HCT116 (cell line): Measurements from ENCODE around the gene LSM14A. TPM values are rescaled to one million over a fixed set of nuclear protein-coding genes. Genes with fewer than 3 reads are reported as not detected.

ENCODE experiments used
- ATAC-seq: fragments of 200-7000 bp; cut with Tn5 transposase; 2 replicates; pipeline ENCODE4 v1.9.1; 2020; ENCODE audit warnings: mild to moderate bottlenecking, moderate library complexity
- BruUV-seq: library from RNA; stranded (reverse); fragments of 400-500 nt; replicated peaks from 2 replicates; lab custom pipeline; 2021; lab: Mats Ljungman, UMichigan
- CTCF ChIA-PET: fragments of 300-600 bp; sonication (Branson Sonifier 250); formaldehyde crosslinking; loops from one replicate; lab custom pipeline; 2021; ENCODE audit warnings: antibody characterized with exemption; lab: Charles Lee
- POLR2A ChIA-PET: fragments of 300-600, 350-600 bp; sonication (Branson Sonifier 250); formaldehyde crosslinking; loops from one replicate; lab custom pipeline; 2021; ENCODE audit warnings: antibody characterized with exemption; lab: Charles Lee
- RAD21 ChIA-PET, 2 experiments: fragments of 300-600 bp; sonication (Branson Sonifier 250); formaldehyde crosslinking; loops; one replicate each; lab custom pipeline; 2023; ENCODE audit warnings: low total read pairs in 2 of 2; ENCODE audit not compliant: uncharacterized antibody in 2 of 2, unreplicated experiment in 2 of 2, low non-redundant PET in 1 of 2; lab: Charles Lee
- DNase-seq: peaks from one replicate; pipeline ENCODE4 v3.0.0-alpha.2; 2010; ENCODE audit warnings: low read depth, low spot score
- H2AFZ ChIP-seq: fragments of 200-600 bp; shearing (Covaris generic), sonication (generic); 2 replicates; pipeline ENCODE4 v1.6.1; 2017; ENCODE audit warnings: low read depth, mixed run types, mixed read lengths, antibody characterized with exemption, low read length; ENCODE audit not compliant: poor library complexity, severe bottlenecking
- H3K27ac ChIP-seq: 2 replicates; pipeline ENCODE4 v1.5.1; 2012; ENCODE audit warnings: low read depth, low read length
- H3K27me3 ChIP-seq: fragments of 200-600 bp; sonication (generic); 2 replicates; pipeline ENCODE4 v1.6.1; 2016; ENCODE audit warnings: mixed run types, low read length, mixed read lengths; ENCODE audit not compliant: insufficient read depth
- H3K36me3 ChIP-seq, 2 experiments: fragments of 200-500 bp in 1 of 2; fragments of 200-600 bp in 1 of 2; sonication (Bioruptor generic) in 1 of 2; sonication (generic) in 1 of 2; 2 replicates each; pipeline versions ENCODE4 v1.5.1 to v1.6.1; 2014 to 2016; ENCODE audit warnings: low read length in 2 of 2, inconsistent platforms in 1 of 2, mixed read lengths in 1 of 2, mixed run types in 1 of 2; ENCODE audit not compliant: insufficient read depth in 2 of 2, control insufficient read depth in 1 of 2
- H3K4me1 ChIP-seq, 2 experiments: fragments of 200-600 bp in 1 of 2; sonication (generic) in 1 of 2; 2 replicates each; pipeline versions ENCODE4 v1.5.1 to v1.6.1; 2012 to 2017; ENCODE audit warnings: low read length in 2 of 2, inconsistent platforms in 1 of 2, mild to moderate bottlenecking in 1 of 2, mixed read lengths in 1 of 2, mixed run types in 1 of 2, moderate library complexity in 1 of 2; ENCODE audit not compliant: insufficient read depth in 2 of 2, control insufficient read depth in 1 of 2
- H3K4me2 ChIP-seq: fragments of 200-600 bp; sonication (generic); 2 replicates; pipeline ENCODE4 v1.6.1; 2017; ENCODE audit warnings: mixed run types, low read length, mixed read lengths
- H3K4me3 ChIP-seq, 2 experiments: fragments of 200-600 bp in 1 of 2; sonication (generic) in 1 of 2; replicated peaks in 1 of 2; 2 replicates each; pipeline ENCODE4 v1.5.1; 2011 to 2016; ENCODE audit warnings: low read length in 2 of 2, control low read depth in 1 of 2, low read depth in 1 of 2, mild to moderate bottlenecking in 1 of 2, mixed read lengths in 1 of 2, mixed run types in 1 of 2
- H3K79me2 ChIP-seq: fragments of 200-600 bp; sonication (generic); 2 replicates; pipeline ENCODE4 v1.6.1; 2017; ENCODE audit warnings: mild to moderate bottlenecking, mixed run types, low read length, moderate library complexity, mixed read lengths; ENCODE audit not compliant: insufficient read depth
- H3K9ac ChIP-seq: fragments of 200-600 bp; sonication (generic); 2 replicates; pipeline ENCODE4 v1.6.1; 2016; ENCODE audit warnings: low read length, mixed read lengths
- H3K9me2 ChIP-seq: fragments of 200-600 bp; sonication (generic), shearing (Covaris generic); 2 replicates; pipeline ENCODE4 v1.6.1; 2017; ENCODE audit warnings: mixed run types, mild to moderate bottlenecking, moderate library complexity; ENCODE audit not compliant: insufficient read depth
- H3K9me3 ChIP-seq, 2 experiments: fragments of 200-500 bp in 1 of 2; fragments of 200-600 bp in 1 of 2; sonication (Bioruptor generic) in 1 of 2; sonication (generic) in 1 of 2; 2 replicates each; pipeline ENCODE4 v1.6.1; 2014 to 2017; ENCODE audit warnings: low read length in 2 of 2, mixed read lengths in 2 of 2, inconsistent platforms in 1 of 2, low read depth in 1 of 2, mild to moderate bottlenecking in 1 of 2, mixed run types in 1 of 2, moderate library complexity in 1 of 2; ENCODE audit not compliant: control insufficient read depth in 1 of 2, insufficient read depth in 1 of 2
- H4K20me1 ChIP-seq: fragments of 200-600 bp; sonication (generic), shearing (Covaris generic); 2 replicates; pipeline ENCODE4 v1.6.1; 2017; ENCODE audit warnings: mixed run types, mild to moderate bottlenecking, moderate library complexity; ENCODE audit not compliant: insufficient read depth
- ATF3 ChIP-seq: IDR thresholded peaks from 2 replicates; pipeline ENCODE4 v1.6.1; 2012
- CBX3 ChIP-seq: IDR thresholded peaks from 2 replicates; pipeline ENCODE4 v1.6.1; 2012; ENCODE audit warnings: low read depth
- CEBPB ChIP-seq: IDR thresholded peaks from 2 replicates; pipeline ENCODE4 v1.6.1; 2012; ENCODE audit warnings: low read depth
- CTCF ChIP-seq, 3 experiments: fragments of 200-600 bp in 1 of 3; sonication (generic) in 1 of 3; IDR thresholded peaks in 2 of 3; conservative IDR thresholded peaks in 1 of 3; 2 replicates each; pipeline ENCODE4 v1.5.1; 2012 to 2017; ENCODE audit warnings: low read depth in 2 of 3, low read length in 2 of 3, antibody characterized with exemption in 1 of 3, borderline replicate concordance in 1 of 3, control low read depth in 1 of 3, mild to moderate bottlenecking in 1 of 3, mixed read lengths in 1 of 3, mixed run types in 1 of 3, moderate library complexity in 1 of 3; ENCODE audit not compliant: insufficient read depth in 1 of 3
- EGR1 ChIP-seq: IDR thresholded peaks from 2 replicates; pipeline ENCODE4 v1.6.1; 2012; ENCODE audit warnings: low read depth
- ELF1 ChIP-seq: IDR thresholded peaks from 2 replicates; pipeline ENCODE4 v1.6.1; 2012; ENCODE audit warnings: low read depth, borderline replicate concordance
- EZH2phosphoT487 ChIP-seq: fragments of 200-600 bp; IDR thresholded peaks from 2 replicates; pipeline ENCODE4 v1.6.1; 2018; ENCODE audit warnings: antibody characterized with exemption, borderline replicate concordance
- FOSL1 ChIP-seq: IDR thresholded peaks from 2 replicates; pipeline ENCODE4 v1.6.1; 2012; ENCODE audit warnings: low read depth
- JUND ChIP-seq: IDR thresholded peaks from 2 replicates; pipeline ENCODE4 v1.6.1; 2012
- POLR2A ChIP-seq: IDR thresholded peaks from 2 replicates; pipeline ENCODE4 v1.7.0; 2011; ENCODE audit warnings: borderline replicate concordance; ENCODE audit not compliant: insufficient read depth, insufficient read length; ENCODE audit errors: extremely low read depth
- POLR2AphosphoS5 ChIP-seq: IDR thresholded peaks from 2 replicates; pipeline ENCODE4 v1.6.1; 2011; ENCODE audit warnings: mild to moderate bottlenecking, low read depth, low read length, moderate library complexity
- RAD21 ChIP-seq: IDR thresholded peaks from 2 replicates; pipeline ENCODE4 v1.6.1; 2012; ENCODE audit warnings: low read depth, mild to moderate bottlenecking
- REST ChIP-seq: IDR thresholded peaks from 2 replicates; pipeline ENCODE4 v1.6.1; 2012; ENCODE audit warnings: low read depth
- SIN3A ChIP-seq: IDR thresholded peaks from 2 replicates; pipeline ENCODE4 v1.6.1; 2012; ENCODE audit warnings: low read depth
- SP1 ChIP-seq: IDR thresholded peaks from 2 replicates; pipeline ENCODE4 v1.6.1; 2012; ENCODE audit warnings: low read depth
- SRF ChIP-seq: IDR thresholded peaks from 2 replicates; pipeline ENCODE4 v1.6.1; 2012; ENCODE audit warnings: low read depth
- YY1 ChIP-seq: IDR thresholded peaks from 2 replicates; pipeline ENCODE4 v1.6.1; 2011; ENCODE audit warnings: low read length, low read depth, moderate library complexity, mild to moderate bottlenecking; ENCODE audit not compliant: insufficient replicate concordance; ENCODE audit errors: extremely low read depth
- ZBTB33 ChIP-seq: IDR thresholded peaks from 2 replicates; pipeline ENCODE4 v1.6.1; 2011; ENCODE audit warnings: mild to moderate bottlenecking, low read length, moderate library complexity; ENCODE audit not compliant: insufficient replicate concordance; ENCODE audit errors: extremely low read depth
- ZFX ChIP-seq: fragments of 450-650 bp; IDR thresholded peaks from 2 replicates; pipeline ENCODE4 v1.6.1; 2017
- ZNF274 ChIP-seq: fragments of 200-500 bp; sonication (Bioruptor generic); IDR thresholded peaks from 2 replicates; pipeline ENCODE4 v1.6.1; 2014; ENCODE audit warnings: mild to moderate bottlenecking, low read depth, low read length, inconsistent platforms
- intact Hi-C: fragments of 100-400 bp; cut with micrococcal nuclease; formaldehyde crosslinking; loops from 2 replicates; pipeline ENCODE4 v1.10.0; 2022
- total RNA-seq: library from RNA; stranded (reverse); gene quantifications from one replicate; pipeline ENCODE4 v1.2.1, GENCODE V29; 2021; ENCODE audit not compliant: unreplicated experiment

LSM14A gene
- total RNA-seq, 1 experiment from 2014 or later = 120 TPM

- ChIA-PET CTCF (no interaction called here), POLR2A (interaction anchor here (0.7 to 0.8 kb wide), 2 partner anchors 15 to 82 kb away, joined by 3 to 4 read pairs; no protein-coding TSS in a partner anchor), RAD21 (no interaction called here)
- no peaks in the 10 kb centered on the region for H3K9me2 ChIP-seq
- H3K27ac ChIP-seq = no peak overlapping the region
- H2AFZ ChIP-seq = no peak overlapping the region
- BruUV-seq = no TSS peak
- H3K9ac ChIP-seq = no peak overlapping the region
- H3K4me1 ChIP-seq = peaks cover 9 to 15% of the 10 kb centered on the region in 2 experiments
- H3K4me3 ChIP-seq = no peak overlapping the region
- H4K20me1 ChIP-seq = no peaks in the 10 kb centered on the region
- TF ChIP-seq ATF3 (no peak), JUND (no peak), YY1 (no peak), ZFX (no peak), SP1 (no peak), ELF1 (no peak), ZBTB33 (no peak), CBX3 (no peak), SRF (no peak), SIN3A (no peak), EGR1 (no peak), REST (no peak), CTCF (IDR thresholded peaks at IDR 0.05 in 2 of 3, conservative IDR thresholded peaks at IDR 0.05 in 1 of 3; ENCODE audit: borderline replicate concordance in 1 of 3, insufficient read depth in 1 of 3, low read depth in 2 of 3, low read length in 2 of 3) (no peak), CEBPB (no peak), POLR2AphosphoS5 (no peak), EZH2phosphoT487 (no peak), RAD21 (no peak), FOSL1 (no peak), ZNF274 (no peak), POLR2A (no peak)
- DNase-seq (no peak), ATAC-seq (no peak)
- no peaks in the 10 kb centered on the region for H3K27me3 ChIP-seq
- no peaks in the 10 kb centered on the region for H3K9me3 ChIP-seq
- no peak overlapping the region for H3K4me2 ChIP-seq
- intact Hi-C loops = no loop called here
- no peaks in the 10 kb centered on the region for H3K36me3 ChIP-seq
- no peaks in the 10 kb centered on the region for H3K79me2 ChIP-seq
These were observed 74.0 kb downstream of the LSM14A start for GRCh38 chr19:34246340-34246739.
